ENCODE results near the gene THADA.

The THADA gene

DNA sequence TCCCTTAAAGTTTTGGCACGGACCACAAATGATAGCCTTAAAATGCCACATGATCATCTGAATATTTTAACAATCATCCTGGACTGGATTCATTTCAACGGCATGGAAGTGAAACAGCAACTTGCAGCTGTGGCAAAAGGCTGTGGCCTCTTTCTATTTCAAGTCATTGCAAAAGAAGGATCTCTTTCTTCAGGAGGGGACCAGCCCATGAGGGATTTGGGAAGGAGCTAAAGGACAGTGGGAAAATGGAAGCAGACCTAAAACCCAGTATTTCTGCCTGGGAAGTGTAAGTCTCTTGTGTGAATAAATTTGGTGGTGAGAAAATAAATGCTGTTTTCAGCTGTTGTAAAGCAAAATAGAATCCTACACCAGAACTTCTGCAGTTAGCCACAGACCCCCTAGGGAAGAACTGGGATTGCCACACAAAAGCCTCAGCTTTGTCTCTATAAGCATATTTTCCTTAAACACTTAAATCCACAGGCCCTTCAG, 262.1 kb downstream of the THADA start:
- H3K27me3 ChIP-seq (ENCODE audit: low read length): no peaks in the 10 kb centered on the region
- H3K36me3 ChIP-seq (ENCODE audit: low read length): no peaks in the 10 kb centered on the region
- H3K79me2 ChIP-seq (ENCODE audit: insufficient read depth, low read length): no peaks in the 10 kb centered on the region
- no peak overlapping the region for H3K4me3 ChIP-seq (ENCODE audit: insufficient read depth, low read length, poor library complexity, severe bottlenecking)
- H3K9me3 ChIP-seq (ENCODE audit: insufficient read depth, low read length): no peaks in the 10 kb centered on the region
- no peaks in the 10 kb centered on the region for H4K20me1 ChIP-seq (ENCODE audit: low read depth, low read length)
- TF ChIP-seq EZH2phosphoT487 (conservative IDR thresholded peaks at IDR 0.05; ENCODE audit: low read length) (no peak), CTCF (IDR thresholded peaks at IDR 0.05; ENCODE audit: insufficient read depth, low read length, poor library complexity, severe bottlenecking) (no peak)
- no peak overlapping the region for H2AFZ ChIP-seq (ENCODE audit: low read depth, low read length, severe bottlenecking)
- no peaks in the 10 kb centered on the region for H3F3A ChIP-seq (ENCODE audit: insufficient read depth)
- no peak overlapping the region for H3K27ac ChIP-seq (ENCODE audit: low read depth, low read length)
- H3K9ac ChIP-seq (ENCODE audit: low read length): no peak overlapping the region
- no peak overlapping the region for H3K4me2 ChIP-seq (ENCODE audit: low read depth, low read length, poor library complexity, severe bottlenecking)
- H3K9me2 ChIP-seq (replicated peaks; ENCODE audit: insufficient read depth, low read length): no peaks in the 10 kb centered on the region

- Histone ChIP-seq H3K79me2 (ENCODE audit: insufficient read depth, low read length) (no peaks in the 10 kb centered on the region), H3K4me3 (ENCODE audit: insufficient read depth, low read length, poor library complexity, severe bottlenecking) (no peak overlapping the region), H4K20me1 (ENCODE audit: low read depth, low read length) (no peaks in the 10 kb centered on the region), H2AFZ (ENCODE audit: low read depth, low read length, severe bottlenecking) (no peak overlapping the region), H3K9ac (ENCODE audit: low read length) (no peak overlapping the region), H3F3A (ENCODE audit: insufficient read depth) (no peaks in the 10 kb centered on the region), H3K27ac (ENCODE audit: low read depth, low read length) (no peak overlapping the region), H3K9me3 (ENCODE audit: insufficient read depth, low read length) (no peaks in the 10 kb centered on the region), H3K36me3 (ENCODE audit: low read length) (no peaks in the 10 kb centered on the region), H3K4me2 (ENCODE audit: low read depth, low read length, poor library complexity, severe bottlenecking) (no peak overlapping the region), H3K9me2 (replicated peaks; ENCODE audit: insufficient read depth, low read length) (no peaks in the 10 kb centered on the region), H3K27me3 (ENCODE audit: low read length) (no peaks in the 10 kb centered on the region)
- no peak for TF ChIP-seq CTCF (IDR thresholded peaks at IDR 0.05; ENCODE audit: insufficient read depth, low read length, poor library complexity, severe bottlenecking)
Observed at GRCh38 chr2:43333101-43333655, 262.7 kb downstream of the THADA start.

GRCh38 chr2:43332653-43333052, 263.2 kb downstream of the THADA start:
- H3K9ac ChIP-seq (ENCODE audit: low read length): no peak overlapping the region
- H3K4me2 ChIP-seq (ENCODE audit: low read depth, low read length, poor library complexity, severe bottlenecking): no peak overlapping the region
- no peaks in the 10 kb centered on the region for H3K9me3 ChIP-seq (ENCODE audit: insufficient read depth, low read length)
- H4K20me1 ChIP-seq (ENCODE audit: low read depth, low read length): no peaks in the 10 kb centered on the region
- H3K79me2 ChIP-seq (ENCODE audit: insufficient read depth, low read length): no peaks in the 10 kb centered on the region
- H3K27ac ChIP-seq (ENCODE audit: low read depth, low read length): no peak overlapping the region
- no peaks in the 10 kb centered on the region for H3K36me3 ChIP-seq (ENCODE audit: low read length)
- no peak overlapping the region for H2AFZ ChIP-seq (ENCODE audit: low read depth, low read length, severe bottlenecking)
- TF ChIP-seq CTCF (IDR thresholded peaks at IDR 0.05; ENCODE audit: insufficient read depth, low read length, poor library complexity, severe bottlenecking): no peak
- no peak for TF ChIP-seq EZH2phosphoT487 (conservative IDR thresholded peaks at IDR 0.05; ENCODE audit: low read length)
- no peaks in the 10 kb centered on the region for H3F3A ChIP-seq (ENCODE audit: insufficient read depth)
- no peaks in the 10 kb centered on the region for H3K27me3 ChIP-seq (ENCODE audit: low read length)
- no peaks in the 10 kb centered on the region for H3K9me2 ChIP-seq (replicated peaks; ENCODE audit: insufficient read depth, low read length)
- H3K4me3 ChIP-seq (ENCODE audit: insufficient read depth, low read length, poor library complexity, severe bottlenecking): no peak overlapping the region
